Measurements from ENCODE around the gene WIPF2.
"Not testable (repeated sequence)": the region's sequence is repeated elsewhere in the genome, so short reads cannot be mapped to it uniquely, and the experiment has no call there.

The WIPF2 gene

DNA sequence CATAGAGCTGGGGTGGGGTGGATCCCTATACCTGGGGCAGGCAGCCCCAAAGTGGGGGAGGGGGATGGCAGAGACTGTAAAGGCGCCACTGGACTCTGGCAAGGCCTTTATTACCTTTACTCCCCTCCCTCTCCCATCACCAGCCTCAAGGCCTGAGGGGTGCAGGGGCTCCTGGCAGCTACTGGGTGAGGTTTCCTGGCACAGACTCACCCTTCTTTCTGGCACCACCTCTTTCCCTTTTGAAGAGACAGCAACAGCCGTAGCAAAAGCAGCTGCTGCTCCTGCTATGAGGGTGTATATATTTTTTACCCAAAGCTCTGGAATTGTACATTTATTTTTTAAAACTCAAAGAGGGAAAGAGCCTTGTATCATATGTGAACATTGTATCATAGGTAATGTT, 24.3 kb upstream of the WIPF2 start:
- H3K36me3 ChIP-seq (replicated peaks), result no peaks in the 10 kb centered on the region
- TF ChIP-seq, protein P1, sequence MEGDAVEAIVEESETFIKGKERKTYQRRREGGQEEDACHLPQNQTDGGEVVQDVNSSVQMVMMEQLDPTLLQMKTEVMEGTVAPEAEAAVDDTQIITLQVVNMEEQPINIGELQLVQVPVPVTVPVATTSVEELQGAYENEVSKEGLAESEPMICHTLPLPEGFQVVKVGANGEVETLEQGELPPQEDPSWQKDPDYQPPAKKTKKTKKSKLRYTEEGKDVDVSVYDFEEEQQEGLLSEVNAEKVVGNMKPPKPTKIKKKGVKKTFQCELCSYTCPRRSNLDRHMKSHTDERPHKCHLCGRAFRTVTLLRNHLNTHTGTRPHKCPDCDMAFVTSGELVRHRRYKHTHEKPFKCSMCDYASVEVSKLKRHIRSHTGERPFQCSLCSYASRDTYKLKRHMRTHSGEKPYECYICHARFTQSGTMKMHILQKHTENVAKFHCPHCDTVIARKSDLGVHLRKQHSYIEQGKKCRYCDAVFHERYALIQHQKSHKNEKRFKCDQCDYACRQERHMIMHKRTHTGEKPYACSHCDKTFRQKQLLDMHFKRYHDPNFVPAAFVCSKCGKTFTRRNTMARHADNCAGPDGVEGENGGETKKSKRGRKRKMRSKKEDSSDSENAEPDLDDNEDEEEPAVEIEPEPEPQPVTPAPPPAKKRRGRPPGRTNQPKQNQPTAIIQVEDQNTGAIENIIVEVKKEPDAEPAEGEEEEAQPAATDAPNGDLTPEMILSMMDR (IDR thresholded peaks at IDR 0.05; ENCODE audit: low read depth, low read length, missing control alignments), result no peak
- no peak overlapping the region for H3K27ac ChIP-seq
- H3K27me3 ChIP-seq (replicated peaks), result no peaks in the 10 kb centered on the region
- DNase-seq, result no peak
- in situ Hi-C loops (cut with HindIII; ENCODE audit: low pct_ligation_motif_present, low sequenced_read_pairs), result loop anchor here (25.0 kb wide), 1 partner anchor 92 kb away; the partner anchor contains the start of gene CDC6
- no peak overlapping the region for H3K4me3 ChIP-seq (ENCODE audit: low read depth, low read length)

DNA sequence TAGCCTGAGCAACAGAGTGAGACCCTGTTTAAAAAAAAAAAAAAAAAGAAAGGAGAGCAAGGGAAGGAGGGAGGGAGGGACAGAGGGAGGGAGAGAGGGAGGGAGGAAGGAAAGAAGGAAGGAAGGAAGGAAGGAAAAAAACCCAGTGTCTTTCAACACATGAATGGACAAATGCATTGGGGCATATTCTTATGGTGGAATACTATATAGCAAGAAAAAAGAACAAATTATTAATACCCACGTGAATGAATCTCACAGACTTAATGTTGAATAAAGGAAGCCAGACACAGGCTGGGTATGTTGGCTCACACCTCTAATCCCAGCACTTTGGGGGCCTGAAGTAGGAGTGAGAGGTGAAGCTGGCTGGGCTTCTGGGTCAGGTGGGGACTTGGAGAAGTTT, 21.6 kb upstream of the WIPF2 start:
- Histone ChIP-seq H3K4me3 (ENCODE audit: low read depth, low read length) (no peak overlapping the region), H3K27me3 (replicated peaks) (no peaks in the 10 kb centered on the region), H3K36me3 (replicated peaks) (no peaks in the 10 kb centered on the region), H3K27ac (no peak overlapping the region)
- no peak for DNase-seq
- TF ChIP-seq, protein P1 (IDR thresholded peaks at IDR 0.05; ENCODE audit: low read depth, low read length, missing control alignments), result no peak
- in situ Hi-C loops (cut with HindIII; ENCODE audit: low pct_ligation_motif_present, low sequenced_read_pairs), result loop anchor here (25.0 kb wide), 1 partner anchor 90 kb away; the partner anchor contains the start of gene CDC6

DNA sequence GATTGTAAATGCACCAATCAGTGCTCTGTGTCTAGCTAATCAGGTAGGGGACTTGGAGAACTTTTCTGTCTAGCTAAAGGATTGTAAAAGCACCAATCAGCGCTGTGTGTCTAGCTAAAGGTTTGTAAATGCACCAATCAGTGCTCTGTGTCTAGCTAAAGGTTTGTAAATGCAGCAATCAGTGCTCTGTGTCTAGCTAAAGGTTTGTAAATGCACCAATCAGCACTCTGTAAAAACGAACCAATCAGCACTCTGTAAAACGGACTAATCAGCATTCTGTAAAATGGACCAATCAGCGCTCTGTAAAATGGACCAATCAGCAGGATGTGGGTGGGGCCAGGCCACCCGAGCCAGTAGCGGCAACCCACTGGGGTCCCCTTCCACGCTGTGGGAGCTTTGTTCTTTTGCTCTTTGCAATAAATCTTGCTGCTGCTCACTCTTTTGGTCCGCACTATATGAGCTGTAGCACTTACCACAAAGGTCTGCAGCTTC, 21.1 kb upstream of the WIPF2 start:
- DNase-seq; H3K36me3 ChIP-seq (replicated peaks); H3K27ac ChIP-seq; H3K4me3 ChIP-seq (ENCODE audit: low read depth, low read length); H3K27me3 ChIP-seq (replicated peaks): not testable (repeated sequence)
- in situ Hi-C loops (cut with HindIII; ENCODE audit: low pct_ligation_motif_present, low sequenced_read_pairs), result loop anchor here (25.0 kb wide), 1 partner anchor 89 kb away; the partner anchor contains the start of gene CDC6

DNA sequence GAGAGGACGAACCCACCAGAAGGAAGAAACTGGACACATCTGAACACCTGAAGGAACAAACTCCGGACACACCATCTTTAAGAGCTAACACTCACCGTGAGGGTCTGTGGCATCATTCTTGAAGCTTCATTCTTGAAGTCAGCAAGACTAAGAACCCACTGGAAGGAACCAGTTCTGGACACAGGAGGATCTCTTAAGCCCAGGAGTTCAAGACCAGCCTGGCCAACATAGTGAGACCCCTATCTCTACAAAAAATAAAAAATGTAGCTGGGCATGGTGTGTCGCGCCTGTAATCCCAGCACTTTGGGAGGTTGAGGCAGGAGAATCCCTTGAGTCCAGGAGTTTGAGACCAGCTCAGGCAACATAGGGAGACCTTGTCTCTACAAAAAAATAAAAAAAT, 20.5 kb upstream of the WIPF2 start:
- DNase-seq, result no peak
- no peak overlapping the region for H3K27ac ChIP-seq
- H3K4me3 ChIP-seq (ENCODE audit: low read depth, low read length), result no peak overlapping the region
- TF ChIP-seq, protein P1 (IDR thresholded peaks at IDR 0.05; ENCODE audit: low read depth, low read length, missing control alignments), result no peak
- no peaks in the 10 kb centered on the region for H3K36me3 ChIP-seq (replicated peaks)
- in situ Hi-C loops (cut with HindIII; ENCODE audit: low pct_ligation_motif_present, low sequenced_read_pairs), result loop anchor here (25.0 kb wide), 1 partner anchor 89 kb away; the partner anchor contains the start of gene CDC6
- H3K27me3 ChIP-seq (replicated peaks), result no peaks in the 10 kb centered on the region

DNA sequence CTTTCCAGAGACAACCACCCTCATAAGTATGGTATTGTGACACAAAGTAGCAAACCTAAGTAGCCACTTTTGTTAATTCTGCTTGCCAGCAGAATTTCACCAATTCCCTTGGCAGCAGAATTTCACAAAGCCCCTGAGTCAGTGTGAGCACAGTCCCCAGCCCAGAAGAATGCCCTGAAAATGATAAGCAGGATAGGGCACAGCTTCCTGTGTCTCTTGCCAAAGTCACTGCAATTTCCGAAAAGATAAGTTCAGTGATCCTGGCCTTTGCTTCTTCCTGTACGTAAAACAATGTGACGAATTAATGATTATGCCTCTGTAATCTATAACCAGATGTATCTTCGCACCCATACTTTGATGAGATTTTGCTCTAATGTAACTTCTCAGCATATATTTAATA, 16.0 kb upstream of the WIPF2 start:
- TF ChIP-seq, protein P1 (IDR thresholded peaks at IDR 0.05; ENCODE audit: low read depth, low read length, missing control alignments), result no peak
- no peaks in the 10 kb centered on the region for H3K27me3 ChIP-seq (replicated peaks)
- no peak for DNase-seq
- no peak overlapping the region for H3K4me3 ChIP-seq (ENCODE audit: low read depth, low read length)
- H3K27ac ChIP-seq, result no peak overlapping the region
- no peaks in the 10 kb centered on the region for H3K36me3 ChIP-seq (replicated peaks)
- in situ Hi-C loops (cut with HindIII; ENCODE audit: low pct_ligation_motif_present, low sequenced_read_pairs), result no loop called here

DNA sequence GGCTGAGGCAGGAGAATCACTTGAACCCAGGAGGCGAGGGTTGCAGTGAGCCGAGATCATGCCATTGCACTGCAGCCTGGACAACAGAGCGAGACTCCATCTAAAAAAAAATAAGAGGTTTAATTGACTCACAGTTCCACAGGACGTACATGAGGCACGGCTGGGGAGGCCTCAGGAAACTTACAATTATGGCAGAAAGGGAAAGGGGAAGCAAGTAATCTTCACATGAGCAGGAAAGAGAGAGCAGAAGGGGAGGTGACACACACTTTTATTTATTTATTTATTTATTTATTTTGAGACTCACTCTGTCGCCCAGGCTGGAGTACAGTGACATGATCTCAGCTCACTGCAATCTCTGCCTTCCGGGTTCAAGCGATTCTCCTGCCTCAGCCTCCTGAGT, 12.9 kb upstream of the WIPF2 start:
- DNase-seq; H3K27me3 ChIP-seq (replicated peaks); H3K27ac ChIP-seq; H3K36me3 ChIP-seq (replicated peaks); H3K4me3 ChIP-seq (ENCODE audit: low read depth, low read length); in situ Hi-C loops (cut with HindIII; ENCODE audit: low pct_ligation_motif_present, low sequenced_read_pairs): not testable (repeated sequence)

DNA sequence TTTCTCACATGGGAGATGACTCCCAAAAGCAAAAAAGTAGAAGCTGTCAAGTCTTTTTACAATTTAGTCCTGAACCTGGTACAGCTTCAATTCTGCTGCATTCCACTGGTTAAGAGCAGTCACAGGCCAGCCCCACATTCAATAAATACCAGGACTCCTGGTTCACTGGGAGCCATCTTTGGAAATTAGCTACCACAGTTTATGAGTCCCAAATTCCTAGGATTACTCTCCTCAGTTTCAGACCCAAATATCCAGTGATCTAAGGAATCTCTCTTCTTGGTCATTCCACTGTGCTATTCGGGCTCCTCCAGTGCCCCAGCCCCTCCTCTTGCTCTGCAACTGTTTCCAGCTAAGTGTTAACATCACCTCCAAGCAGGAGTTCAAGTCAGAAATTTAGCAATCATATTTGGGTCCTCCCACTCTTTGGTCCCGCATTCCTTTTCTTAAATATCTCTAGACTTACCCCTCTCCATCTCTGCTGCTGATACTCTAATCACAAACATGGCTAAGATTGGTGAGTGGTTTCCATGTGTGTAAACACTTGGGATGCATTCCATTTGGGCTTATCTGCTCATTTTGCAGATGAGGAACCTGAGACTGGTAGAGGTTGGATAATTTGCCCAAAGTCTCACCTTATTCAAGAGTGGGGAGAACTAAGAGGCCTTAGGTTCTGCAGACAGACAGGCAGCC, 9.6 kb upstream of the WIPF2 start:
- no peak for DNase-seq
- H3K36me3 ChIP-seq (replicated peaks), result no peaks in the 10 kb centered on the region
- H3K27me3 ChIP-seq (replicated peaks), result no peaks in the 10 kb centered on the region
- TF ChIP-seq, protein P1 (IDR thresholded peaks at IDR 0.05; ENCODE audit: low read depth, low read length, missing control alignments), result no peak
- no peak overlapping the region for H3K27ac ChIP-seq
- in situ Hi-C loops (cut with HindIII; ENCODE audit: low pct_ligation_motif_present, low sequenced_read_pairs), result no loop called here
- no peak overlapping the region for H3K4me3 ChIP-seq (ENCODE audit: low read depth, low read length)

DNA sequence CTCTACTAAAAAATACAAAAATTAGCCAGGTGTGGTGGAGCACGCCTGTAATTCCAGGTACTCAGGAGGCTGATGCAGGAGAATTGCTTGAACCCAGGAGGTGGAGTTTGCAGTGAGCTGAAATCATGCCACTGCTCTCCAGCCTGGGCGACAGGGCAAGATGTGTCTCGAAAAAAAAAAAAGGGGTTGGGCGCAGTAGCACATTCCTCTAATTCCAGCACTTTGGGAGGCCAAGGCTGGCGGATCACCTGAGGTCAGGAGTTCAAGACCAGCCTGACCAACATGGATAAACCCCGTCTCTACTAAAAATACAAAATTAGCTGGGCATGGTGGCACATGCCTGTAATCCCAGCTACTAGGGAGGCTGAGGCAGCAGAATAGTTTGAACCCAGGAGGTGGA, 5.2 kb upstream of the WIPF2 start:
- DNase-seq; in situ Hi-C loops (cut with HindIII; ENCODE audit: low pct_ligation_motif_present, low sequenced_read_pairs); H3K27ac ChIP-seq; H3K4me3 ChIP-seq (ENCODE audit: low read depth, low read length); H3K36me3 ChIP-seq (replicated peaks); H3K27me3 ChIP-seq (replicated peaks): not testable (repeated sequence)
